ENCODE measurements around the gene CCDC27. TPM values are rescaled to one million over a fixed set of nuclear protein-coding genes. Genes with fewer than 3 reads are reported as not detected.

CCDC27 gene
- total RNA-seq, 1 experiment from 2014 or later = not detected

- DNase-seq (ENCODE audit: low spot score) = no peak
Measured at GRCh38 chr1:3717715-3718601, 34.3 kb upstream of the CCDC27 start.

- no peak for DNase-seq (ENCODE audit: low spot score)
Measured at GRCh38 chr1:3718764-3719163, 33.5 kb upstream of the CCDC27 start.

GRCh38 chr1:3721955-3722465, 30.2 kb upstream of the CCDC27 start:
- no peak for DNase-seq (ENCODE audit: low spot score)

- DNase-seq (ENCODE audit: low spot score) = no peak
Measured at GRCh38 chr1:3722846-3723245, 29.4 kb upstream of the CCDC27 start.

GRCh38 chr1:3724416-3725030, 27.7 kb upstream of the CCDC27 start:
- peak; percentile 49 for DNase-seq (ENCODE audit: low spot score)

GRCh38 chr1:3725366-3725765, 26.9 kb upstream of the CCDC27 start:
- DNase-seq (ENCODE audit: low spot score) = no peak

GRCh38 chr1:3727042-3727824, 25.0 kb upstream of the CCDC27 start:
- no peak for DNase-seq (ENCODE audit: low spot score)

GRCh38 chr1:3727825-3728776, 24.1 kb upstream of the CCDC27 start:
- no peak for DNase-seq (ENCODE audit: low spot score)

- DNase-seq (ENCODE audit: low spot score) = no peak
Measured at GRCh38 chr1:3729594-3730542, 22.4 kb upstream of the CCDC27 start.

GRCh38 chr1:3730543-3731247, 21.6 kb upstream of the CCDC27 start:
- DNase-seq (ENCODE audit: low spot score) = no peak

GRCh38 chr1:3731583-3732433, 20.4 kb upstream of the CCDC27 start:
- DNase-seq (ENCODE audit: low spot score) = no peak

- DNase-seq (ENCODE audit: low spot score) = no peak
Measured at GRCh38 chr1:3732434-3733093, 19.7 kb upstream of the CCDC27 start.

- no peak for DNase-seq (ENCODE audit: low spot score)
Measured at GRCh38 chr1:3733094-3733882, 19.0 kb upstream of the CCDC27 start.

- no peak for DNase-seq (ENCODE audit: low spot score)
Measured at GRCh38 chr1:3733883-3734589, 18.2 kb upstream of the CCDC27 start.

GRCh38 chr1:3734602-3735001, 17.6 kb upstream of the CCDC27 start:
- no peak for DNase-seq (ENCODE audit: low spot score)

GRCh38 chr1:3735027-3735681, 17.1 kb upstream of the CCDC27 start:
- DNase-seq (ENCODE audit: low spot score) = no peak
